CD4-positive, alpha-beta T cell treated with Interleukin-10 for 1 hour (primary cell): Measurements from ENCODE around the gene WDR90.
"Not testable (repeated sequence)": the region's sequence is repeated elsewhere in the genome, so short reads cannot be mapped to it uniquely, and the experiment has no call there.

ENCODE experiments used
- DNase-seq: peaks from one replicate; pipeline ENCODE4 v3.0.0-alpha.2; 2020

WDR90 gene

GRCh38 chr16:677316-678190 lies 28.4 kb downstream of the WDR90 start:
- no peak for DNase-seq

DNA sequence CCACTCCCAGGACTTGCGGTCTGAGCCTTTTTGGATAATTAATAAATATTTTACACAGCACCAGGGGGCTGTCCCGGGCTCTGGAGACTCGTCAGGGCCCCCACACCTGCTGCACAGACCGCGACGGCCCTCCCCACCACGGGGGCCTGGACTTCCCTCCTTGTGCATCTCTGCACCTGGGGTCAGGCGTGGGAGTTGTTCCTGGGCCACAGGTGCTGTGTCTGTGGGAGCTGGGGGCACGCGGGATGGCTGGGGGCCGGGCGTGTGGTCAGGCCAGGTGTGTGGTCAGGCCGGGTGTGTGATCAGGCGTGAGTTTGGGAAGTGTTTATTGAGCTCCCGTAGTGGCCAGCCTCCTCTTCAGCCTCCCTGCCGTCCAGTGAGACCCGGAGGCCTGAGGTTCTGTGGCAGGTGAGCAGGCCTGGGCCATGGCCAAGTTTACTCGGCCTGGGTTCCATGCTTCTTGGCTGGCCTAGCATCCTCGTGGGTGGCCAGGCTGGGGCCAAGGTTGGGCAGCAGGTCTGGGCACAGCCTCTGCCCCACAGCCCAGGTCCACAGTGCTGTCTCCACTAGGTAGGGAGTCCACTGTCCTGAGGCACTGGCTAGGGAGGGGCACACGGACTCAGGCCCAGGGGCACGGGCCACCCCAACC lies 29.2 kb downstream of the WDR90 start:
- DNase-seq = no peak

GRCh38 chr16:678858-679813 lies 30.0 kb downstream of the WDR90 start:
- peak; percentile 63 for DNase-seq

- peak; percentile 88 for DNase-seq
Measured at GRCh38 chr16:679814-680624, 30.9 kb downstream of the WDR90 start, which contains the start of gene STUB1. Gene STUB1, plus strand, starts transcription at chr16:680410. Its CDS starts 116 bp downstream, at chr16:680526.

DNA sequence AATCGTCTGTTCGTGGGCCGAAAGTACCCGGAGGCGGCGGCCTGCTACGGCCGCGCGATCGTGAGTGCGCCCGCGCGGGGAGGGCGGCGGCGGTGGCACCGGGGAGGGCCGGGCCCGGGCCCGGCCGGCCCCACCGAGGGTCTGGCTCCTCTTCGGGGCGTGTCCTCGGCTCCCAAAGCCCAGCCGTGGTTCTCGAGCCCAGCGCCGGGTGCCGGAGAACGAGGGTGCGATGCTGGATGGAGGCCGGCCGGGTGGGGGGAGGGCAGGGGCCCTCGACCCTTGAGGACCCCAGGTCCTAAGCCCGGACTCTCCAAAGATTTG lies 31.4 kb downstream of the WDR90 start:
- DNase-seq = no peak

- DNase-seq = no peak
Measured at GRCh38 chr16:680967-681745, 32.0 kb downstream of the WDR90 start.

DNA sequence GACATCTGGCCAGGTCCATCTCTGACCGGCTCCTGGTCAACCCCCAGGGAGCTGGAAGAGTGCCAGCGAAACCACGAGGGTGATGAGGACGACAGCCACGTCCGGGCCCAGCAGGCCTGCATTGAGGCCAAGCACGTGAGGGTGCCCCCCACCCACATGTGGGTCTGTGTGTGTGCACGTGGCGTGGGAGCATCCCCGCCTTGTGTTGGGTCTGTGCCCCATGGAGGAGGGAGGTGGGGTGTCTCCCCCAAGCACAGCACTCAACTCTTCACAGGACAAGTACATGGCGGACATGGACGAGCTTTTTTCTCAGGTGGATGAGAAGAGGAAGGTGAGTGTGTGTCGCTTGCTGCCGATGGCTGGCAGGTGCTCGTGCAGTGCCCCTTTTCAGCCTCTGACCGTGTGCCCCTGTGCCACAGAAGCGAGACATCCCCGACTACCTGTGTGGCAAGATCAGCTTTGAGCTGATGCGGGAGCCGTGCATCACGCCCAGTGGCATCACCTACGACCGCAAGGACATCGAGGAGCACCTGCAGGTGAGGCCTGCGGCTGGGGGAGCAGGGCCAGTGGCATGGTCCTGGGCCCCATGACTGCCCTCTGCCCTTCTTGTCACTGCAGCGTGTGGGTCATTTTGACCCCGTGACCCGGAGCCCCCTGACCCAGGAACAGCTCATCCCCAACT lies 32.7 kb downstream of the WDR90 start:
- DNase-seq = no peak

- no peak for DNase-seq
Measured at GRCh38 chr16:682493-683395, 33.6 kb downstream of the WDR90 start.

DNA sequence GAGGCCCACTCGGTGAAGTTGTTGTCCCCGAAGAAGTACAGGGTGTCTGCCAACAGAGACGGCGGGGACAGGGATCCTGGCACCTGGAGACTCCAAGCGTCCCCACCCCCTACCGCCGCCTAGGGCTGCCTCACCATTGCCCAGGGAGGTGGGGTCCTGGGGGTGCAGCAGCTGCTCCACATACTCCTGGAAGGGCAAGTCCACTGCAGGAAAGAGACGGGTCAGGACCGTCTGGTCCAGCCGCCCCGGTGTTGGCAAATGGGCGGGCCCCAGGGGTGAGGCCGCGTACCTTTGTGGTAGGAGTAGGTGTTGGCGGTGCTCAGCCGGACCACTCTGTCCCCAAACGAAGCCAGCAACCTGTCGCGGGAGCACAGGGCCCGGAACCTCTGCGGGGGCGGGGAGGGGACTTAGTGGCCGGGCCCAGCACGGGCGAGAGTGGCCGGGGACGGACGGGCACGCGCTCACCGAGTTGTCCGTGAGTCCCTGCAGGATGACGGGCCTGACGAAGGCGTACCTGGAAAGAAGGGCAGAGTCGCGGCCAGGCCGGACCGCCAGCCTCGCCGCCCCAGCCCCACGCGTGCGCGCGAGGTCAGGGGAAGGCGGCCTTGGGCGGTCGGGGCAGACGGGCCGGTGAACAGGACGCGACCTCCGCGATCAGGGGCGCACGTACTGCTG lies 34.4 kb downstream of the WDR90 start:
- DNase-seq = no peak

DNA sequence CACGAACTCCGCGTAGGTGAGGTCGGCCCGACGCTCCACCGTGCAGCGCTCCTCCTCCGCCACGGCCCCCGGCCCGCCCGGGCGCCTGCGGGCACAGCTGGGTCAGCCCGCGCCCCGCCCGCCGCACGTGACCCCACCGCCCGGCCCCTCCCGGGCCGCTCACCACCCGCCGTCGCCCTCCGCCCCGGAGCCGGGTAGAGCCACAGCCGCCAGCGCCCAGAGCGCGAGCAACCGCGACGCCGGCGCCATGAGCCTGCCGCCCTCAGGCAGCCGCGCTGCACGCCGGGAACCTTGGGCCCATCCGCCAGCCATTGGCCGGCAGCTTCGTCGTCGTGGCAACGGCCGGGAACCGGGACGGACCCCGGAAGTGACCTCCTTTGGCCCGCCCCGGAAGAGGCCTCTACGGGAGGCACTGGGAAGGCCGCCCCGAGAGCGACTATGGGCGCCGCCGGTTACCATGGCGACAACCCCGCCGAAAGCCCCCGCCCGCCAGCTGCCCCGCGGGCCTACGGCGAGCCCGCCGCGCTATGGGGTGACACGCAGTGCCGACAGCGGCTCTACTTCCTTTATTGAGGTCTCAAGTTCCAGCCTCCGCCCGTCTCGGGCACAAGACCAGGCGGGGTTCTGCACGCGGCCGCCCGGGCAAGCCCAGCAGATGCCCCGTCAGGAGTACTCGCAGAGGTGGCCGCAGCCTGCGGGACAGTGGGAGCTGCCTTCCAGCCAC lies 35.1 kb downstream of the WDR90 start, which contains the start of gene JMJD8:
TSS of gene JMJD8 (minus strand) at position 264 of the 724 bp plus-strand sequence. CDS start at position 249, 15 bp downstream.
- DNase-seq = peak; percentile 98

- no peak for DNase-seq
Measured at GRCh38 chr16:684961-685696, 36.0 kb downstream of the WDR90 start.

GRCh38 chr16:685967-686366 lies 36.8 kb downstream of the WDR90 start:
- DNase-seq = no peak

- DNase-seq = no peak
Measured at GRCh38 chr16:686459-687260, 37.5 kb downstream of the WDR90 start.

DNA sequence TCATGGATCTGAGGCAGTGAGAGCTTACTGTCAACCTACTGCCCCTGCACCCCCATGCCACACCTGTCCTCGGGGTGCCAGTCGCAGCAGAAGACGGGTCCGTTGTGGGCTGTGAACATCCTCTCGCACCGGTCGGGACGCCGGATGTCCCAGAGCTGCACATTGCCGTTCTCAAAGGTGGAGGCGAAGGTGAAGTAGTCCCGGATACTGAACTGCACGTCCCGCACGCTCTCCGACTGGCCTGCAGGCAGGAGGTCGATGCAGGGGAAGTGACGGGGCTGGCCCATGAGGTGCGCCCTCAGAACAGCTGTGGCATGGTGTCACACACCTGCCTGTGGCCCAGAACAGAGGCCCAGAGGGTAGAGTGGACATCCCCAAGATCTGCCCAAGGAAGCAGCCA lies 38.3 kb downstream of the WDR90 start:
- DNase-seq = no peak

- no peak for DNase-seq
Measured at GRCh38 chr16:689175-689897, 40.2 kb downstream of the WDR90 start.

DNA sequence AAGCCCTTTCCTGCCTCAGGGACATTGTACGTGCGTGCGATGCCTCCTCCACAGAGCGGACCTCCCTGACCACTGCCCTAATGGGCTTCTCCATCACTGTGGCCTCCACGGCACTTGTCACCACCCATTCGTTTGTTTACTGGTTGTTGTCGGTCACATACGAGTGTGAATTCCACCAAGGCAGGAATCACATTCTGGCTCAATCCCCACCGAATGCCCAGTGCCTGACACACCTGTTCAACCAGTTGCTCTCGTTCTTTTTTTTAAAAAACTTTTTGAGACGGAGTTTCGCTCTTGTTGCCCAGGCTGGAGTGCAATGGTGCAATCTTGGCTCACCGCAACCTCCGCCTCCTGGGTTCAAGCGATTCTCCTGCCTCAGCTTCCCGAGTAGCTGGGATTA lies 42.1 kb downstream of the WDR90 start:
- not testable (repeated sequence) for DNase-seq
